Mesothelial cell of epicardium (in vitro differentiated cells): ENCODE measurements around the gene IFIT1B. TPM values are rescaled to one million over a fixed set of nuclear protein-coding genes. Genes with fewer than 3 reads are reported as not detected.
"Not testable (repeated sequence)": the region's sequence is repeated elsewhere in the genome, so short reads cannot be mapped to it uniquely, and the experiment has no call there.

ENCODE experiments used
- DNase-seq, 2 experiments: peaks; one replicate each; pipeline ENCODE4 v3.0.0; 2021; ENCODE audit warnings: low spot score in 2 of 2; ENCODE audit not compliant: unreplicated experiment in 2 of 2
- H3K27ac Mint-ChIP-seq: 2 replicates; pipeline ENCODE4 v1.8.0; 2021; ENCODE audit warnings: mixed read lengths
- H3K27me3 Mint-ChIP-seq: 2 replicates; pipeline ENCODE4 v1.8.0; 2021; ENCODE audit warnings: low read depth, mixed read lengths
- H3K36me3 Mint-ChIP-seq: 2 replicates; pipeline ENCODE4 v1.8.0; 2021; ENCODE audit warnings: mixed read lengths
- H3K4me1 Mint-ChIP-seq: 2 replicates; pipeline ENCODE4 v1.8.0; 2021; ENCODE audit warnings: mixed read lengths
- H3K4me3 Mint-ChIP-seq: 2 replicates; pipeline ENCODE4 v1.8.0; 2021; ENCODE audit warnings: mild to moderate bottlenecking, moderate library complexity, mixed read lengths
- H3K9me3 Mint-ChIP-seq: 2 replicates; pipeline ENCODE4 v1.8.0; 2021; ENCODE audit warnings: mixed read lengths
- CTCF ChIP-seq: fragments of 200-600 bp; sonication (generic); IDR thresholded peaks from one replicate; pipeline ENCODE4 v1.5.0; 2021; ENCODE audit warnings: antibody characterized with exemption; ENCODE audit not compliant: unreplicated experiment
- total RNA-seq: library from RNA; stranded (reverse); gene quantifications from 3 replicates; pipeline ENCODE4 v1.2.1, GENCODE V29; 2021

Gene IFIT1B
- total RNA-seq, 1 donor from 2014 or later, result not detected

GRCh38 chr10:89346405-89347254 is 31.2 kb upstream of the IFIT1B start:
- Mint-ChIP-seq H3K27me3 (no peaks in the 10 kb centered on the region), H3K9me3 (no peaks in the 10 kb centered on the region), H3K4me1 (peaks cover 69% of the 10 kb centered on the region), H3K4me3 (no peak overlapping the region), H3K27ac (peak overlapping the region; percentile 68), H3K36me3 (no peaks in the 10 kb centered on the region)
- no peak for DNase-seq
- no peak for TF ChIP-seq CTCF

- peak overlapping the region; percentile 77 for H3K27ac Mint-ChIP-seq
- no peak for TF ChIP-seq CTCF
- H3K4me3 Mint-ChIP-seq, result no peak overlapping the region
- no peaks in the 10 kb centered on the region for H3K27me3 Mint-ChIP-seq
- H3K36me3 Mint-ChIP-seq, result no peaks in the 10 kb centered on the region
- peaks cover 75% of the 10 kb centered on the region for H3K4me1 Mint-ChIP-seq
- no peaks in the 10 kb centered on the region for H3K9me3 Mint-ChIP-seq
- DNase-seq, result no peak
Observed at GRCh38 chr10:89347701-89348457, 30.0 kb upstream of the IFIT1B start.

GRCh38 chr10:89348481-89348880 is 29.4 kb upstream of the IFIT1B start:
- no peak for DNase-seq
- TF ChIP-seq CTCF, result no peak
- no peak overlapping the region for H3K4me3 Mint-ChIP-seq
- H3K27me3 Mint-ChIP-seq, result no peaks in the 10 kb centered on the region
- H3K36me3 Mint-ChIP-seq, result peaks cover 2% of the 10 kb centered on the region
- peak overlapping the region; percentile 77 for H3K27ac Mint-ChIP-seq
- H3K4me1 Mint-ChIP-seq, result peaks cover 72% of the 10 kb centered on the region
- H3K9me3 Mint-ChIP-seq, result no peaks in the 10 kb centered on the region

DNA sequence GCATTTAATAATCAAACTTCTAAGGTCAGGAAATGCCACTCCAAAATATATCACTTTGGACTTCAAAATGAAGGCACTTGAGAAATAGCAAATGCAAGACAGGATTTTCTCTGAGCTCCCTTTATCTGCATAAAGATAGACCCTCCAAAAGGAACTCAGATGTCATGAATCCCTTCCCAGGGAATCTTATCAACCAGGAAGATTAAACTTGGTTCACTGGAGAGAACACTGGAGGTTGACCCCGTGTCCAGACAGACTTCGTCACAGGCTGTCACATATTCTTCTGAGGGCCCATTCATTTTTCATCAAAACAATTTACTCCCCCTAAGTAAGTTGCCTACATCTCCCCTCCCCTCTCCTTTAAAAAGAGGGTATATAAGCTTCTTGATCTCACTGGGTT is 28.9 kb upstream of the IFIT1B start:
- H3K36me3 Mint-ChIP-seq, result peaks cover 4% of the 10 kb centered on the region
- no peaks in the 10 kb centered on the region for H3K27me3 Mint-ChIP-seq

DNA sequence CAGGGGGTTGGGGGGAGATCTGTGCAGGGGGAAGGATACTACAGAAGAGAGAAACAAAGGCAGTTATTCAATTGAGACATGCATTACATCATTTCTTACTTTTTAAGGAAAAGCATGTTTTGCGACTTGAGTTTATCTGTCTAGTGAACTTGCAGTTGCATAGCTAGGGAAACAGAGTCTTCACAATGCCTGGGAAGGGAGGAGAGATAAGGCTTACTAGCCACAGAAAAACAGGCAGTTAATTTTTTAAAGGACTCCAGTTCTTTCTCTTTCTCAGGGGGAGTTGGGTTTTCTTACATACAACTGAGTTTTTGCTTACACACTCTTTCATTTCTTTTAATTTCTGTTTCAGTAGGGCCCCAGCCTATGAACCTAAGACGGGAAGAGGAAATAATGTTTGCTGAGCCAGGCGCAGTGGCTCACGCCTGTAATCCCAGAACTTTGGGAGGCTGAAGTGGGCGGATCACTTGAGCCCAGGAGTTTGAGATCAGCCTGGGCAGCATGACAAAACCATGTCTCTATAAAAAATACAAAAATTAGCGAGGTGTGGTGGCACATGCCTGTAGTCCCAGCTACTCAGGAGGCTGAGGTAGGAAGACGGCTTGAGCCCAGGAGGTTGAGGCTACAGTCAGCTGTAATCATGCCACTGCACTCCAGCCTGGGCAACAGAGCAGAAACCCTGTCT is 27.1 kb upstream of the IFIT1B start:
- H3K9me3 Mint-ChIP-seq, H3K4me3 Mint-ChIP-seq, H3K36me3 Mint-ChIP-seq, DNase-seq, H3K27me3 Mint-ChIP-seq: not testable (repeated sequence)
- H3K27ac Mint-ChIP-seq, result peak overlapping the region; percentile 100
- peaks cover 65% of the 10 kb centered on the region for H3K4me1 Mint-ChIP-seq

More for the DNA sequence above, 28.9 kb upstream of the IFIT1B start:
- no peak overlapping the region for H3K4me3 Mint-ChIP-seq
- no peak for DNase-seq
- TF ChIP-seq CTCF, result no peak
- peak overlapping the region; percentile 77 for H3K27ac Mint-ChIP-seq
- peaks cover 71% of the 10 kb centered on the region for H3K4me1 Mint-ChIP-seq
- H3K9me3 Mint-ChIP-seq, result peaks cover 2% of the 10 kb centered on the region
